HEK293 (cell line): ENCODE data around the gene BAIAP2.
"Not testable (repeated sequence)": the region's sequence is repeated elsewhere in the genome, so short reads cannot be mapped to it uniquely, and the experiment has no call there.

Experiments used
- CTCF ChIA-PET: fragments of 350-600 bp; formaldehyde crosslinking; extraction: SDS; loops from one replicate; lab custom pipeline; 2021; ENCODE audit warnings: antibody characterized with exemption; lab: Yijun Ruan, JAX
- POLR2A ChIA-PET: fragments of 300-600 bp; formaldehyde crosslinking; extraction: SDS; loops from one replicate; lab custom pipeline; 2020; ENCODE audit warnings: antibody characterized with exemption, inconsistent platforms; lab: Yijun Ruan, JAX
- H3K27ac ChIP-seq: fragments of 200-500 bp; sonication (Bioruptor generic); 2 replicates; pipeline ENCODE4 v1.5.1; 2014; ENCODE audit warnings: low read depth, low read length, control low read depth, inconsistent platforms; ENCODE audit errors: extremely low read depth
- H3K36me3 ChIP-seq, 2 experiments: fragments of 200-500 bp in 1 of 2; sonication (Bioruptor generic) in 1 of 2; 1 replicate in 1 of 2; 2 replicates in 1 of 2; pipeline ENCODE4 v1.5.1; 2014 to 2017; ENCODE audit warnings: inconsistent platforms in 2 of 2, low read length in 2 of 2; ENCODE audit not compliant: control insufficient read depth in 2 of 2, insufficient read depth in 1 of 2
- H3K4me1 ChIP-seq: fragments of 200-500 bp; sonication (Bioruptor generic); 2 replicates; pipeline ENCODE4 v1.5.1; 2014; ENCODE audit warnings: mild to moderate bottlenecking, low read length, inconsistent platforms; ENCODE audit not compliant: control insufficient read depth, insufficient read depth
- H3K4me3 ChIP-seq: 2 replicates; pipeline ENCODE4 v1.5.1; 2011; ENCODE audit warnings: low read depth, mild to moderate bottlenecking, control low read depth, low read length, moderate library complexity
- H3K9me3 ChIP-seq: fragments of 200-500 bp; sonication (Bioruptor generic); 2 replicates; pipeline ENCODE4 v1.5.1; 2014; ENCODE audit warnings: low read depth, low read length, inconsistent platforms; ENCODE audit not compliant: control insufficient read depth, insufficient read depth
- HOXD13 ChIP-seq: sonication (generic); formaldehyde crosslinking; IDR thresholded peaks from 2 replicates; pipeline ENCODE4 v1.8.0; 2022; ENCODE audit warnings: missing genetic modification reagents, borderline replicate concordance
- PRDM2 ChIP-seq: fragments of 450-650 bp; formaldehyde crosslinking; IDR thresholded peaks from 2 replicates; pipeline ENCODE4 v1.5.1; 2016; ENCODE audit warnings: missing biosample characterization, missing genetic modification characterization, borderline replicate concordance
- RBAK ChIP-seq: fragments of 450-650 bp; formaldehyde crosslinking; IDR thresholded peaks from 2 replicates; pipeline ENCODE4 v1.5.1; 2016; ENCODE audit warnings: missing biosample characterization, missing genetic modification characterization
- SCRT2 ChIP-seq: fragments of 450-650 bp; formaldehyde crosslinking; IDR thresholded peaks from 2 replicates; pipeline ENCODE4 v1.5.1; 2016; ENCODE audit warnings: missing biosample characterization, missing genetic modification characterization
- SP2 ChIP-seq: fragments of 450-650 bp; formaldehyde crosslinking; IDR thresholded peaks from 2 replicates; pipeline ENCODE4 v1.5.1; 2016; ENCODE audit warnings: missing biosample characterization, missing genetic modification characterization
- ZBTB1 ChIP-seq: fragments of 450-650 bp; formaldehyde crosslinking; IDR thresholded peaks from 2 replicates; pipeline ENCODE4 v1.5.1; 2016; ENCODE audit warnings: missing biosample characterization, missing genetic modification characterization
- ZFHX2 ChIP-seq: fragments of 450-650 bp; formaldehyde crosslinking; conservative IDR thresholded peaks from 2 replicates; pipeline ENCODE4 v1.5.1; 2016; ENCODE audit warnings: missing biosample characterization, missing genetic modification characterization
- ZNF132 ChIP-seq: fragments of 450-650 bp; formaldehyde crosslinking; IDR thresholded peaks from 2 replicates; pipeline ENCODE4 v1.5.1; 2017; ENCODE audit warnings: missing biosample characterization, missing genetic modification characterization, borderline replicate concordance
- ZNF202 ChIP-seq: fragments of 450-650 bp; formaldehyde crosslinking; IDR thresholded peaks from 2 replicates; pipeline ENCODE4 v1.5.1; 2016; ENCODE audit warnings: missing biosample characterization, missing genetic modification characterization, borderline replicate concordance
- ZNF26 ChIP-seq: fragments of 450-650 bp; formaldehyde crosslinking; IDR thresholded peaks from 2 replicates; pipeline ENCODE4 v1.5.1; 2016; ENCODE audit warnings: missing biosample characterization, missing genetic modification characterization
- ZNF302 ChIP-seq: fragments of 450-650 bp; formaldehyde crosslinking; IDR thresholded peaks from 2 replicates; pipeline ENCODE4 v1.5.1; 2016; ENCODE audit warnings: missing biosample characterization, missing genetic modification characterization, low read depth
- ZNF335 ChIP-seq: fragments of 450-650 bp; formaldehyde crosslinking; conservative IDR thresholded peaks from 2 replicates; pipeline ENCODE4 v1.5.1; 2016; ENCODE audit warnings: missing biosample characterization, missing genetic modification characterization
- ZNF488 ChIP-seq: fragments of 450-650 bp; formaldehyde crosslinking; IDR thresholded peaks from 2 replicates; pipeline ENCODE4 v1.5.1; 2016; ENCODE audit warnings: missing biosample characterization, missing genetic modification characterization
- ZNF510 ChIP-seq: fragments of 450-650 bp; formaldehyde crosslinking; IDR thresholded peaks from 2 replicates; pipeline ENCODE4 v1.5.1; 2018; ENCODE audit warnings: mild to moderate bottlenecking, missing genetic modification characterization, missing biosample characterization; ENCODE audit not compliant: insufficient replicate concordance
- ZNF549 ChIP-seq: fragments of 450-650 bp; IDR thresholded peaks from 2 replicates; pipeline ENCODE4 v1.5.1; 2018; ENCODE audit warnings: missing biosample characterization, missing genetic modification characterization, mild to moderate bottlenecking, inconsistent platforms, moderate library complexity
- ZNF596 ChIP-seq: fragments of 450-650 bp; IDR thresholded peaks from 2 replicates; pipeline ENCODE4 v1.5.0; 2018; ENCODE audit warnings: missing biosample characterization, mild to moderate bottlenecking, missing genetic modification characterization, moderate library complexity
- ZNF785 ChIP-seq: fragments of 450-650 bp; formaldehyde crosslinking; IDR thresholded peaks from 2 replicates; pipeline ENCODE4 v1.5.1; 2016; ENCODE audit warnings: missing biosample characterization, missing genetic modification characterization
- ZXDB ChIP-seq: fragments of 450-650 bp; formaldehyde crosslinking; IDR thresholded peaks from 2 replicates; pipeline ENCODE4 v1.5.1; 2016; ENCODE audit warnings: missing biosample characterization, missing genetic modification characterization

The BAIAP2 gene

GRCh38 chr17:81152288-81152828, 117.4 kb downstream of the BAIAP2 start:
- Histone ChIP-seq H3K27ac (no peak overlapping the region), H3K36me3 (no peaks in the 10 kb centered on the region), H3K4me1 (no peaks in the 10 kb centered on the region), H3K4me3 (no peak overlapping the region), H3K9me3 (no peaks in the 10 kb centered on the region)
- ChIA-PET POLR2A (no interaction called here), CTCF (interaction anchor here (0.6 to 1.1 kb wide), 2 partner anchors 10 to 22 kb away, joined by 3 to 6 read pairs; no protein-coding TSS in a partner anchor)
- TF ChIP-seq ZNF202 (no peak), SP2 (tag by site-specific recombination) (no peak), ZFHX2 (no peak)

DNA sequence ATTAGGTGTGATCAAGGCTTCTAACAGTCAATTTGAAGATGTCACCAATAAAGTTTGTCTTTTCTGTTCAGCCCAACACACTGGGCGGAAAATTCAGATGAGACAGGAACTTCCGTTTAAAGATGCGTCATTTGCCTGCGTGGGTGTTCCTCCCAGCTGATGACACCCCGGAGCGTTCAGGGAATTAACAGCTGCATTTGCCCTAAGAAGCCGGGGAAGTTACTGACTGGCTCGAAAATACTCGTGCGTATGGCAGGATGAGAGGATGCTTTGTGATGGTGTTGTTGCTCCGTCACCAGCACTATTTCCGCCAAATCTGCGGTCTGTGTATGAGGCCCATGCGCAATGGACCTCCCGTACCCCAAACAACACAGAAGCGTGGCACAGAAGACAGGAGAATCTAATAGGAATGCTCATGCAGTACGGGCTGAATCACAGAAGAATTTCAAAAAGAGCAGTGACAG, 118.4 kb downstream of the BAIAP2 start:
- Histone ChIP-seq H3K27ac (no peak overlapping the region), H3K36me3 (no peaks in the 10 kb centered on the region), H3K4me1 (no peaks in the 10 kb centered on the region)
- CTCF ChIA-PET, result interaction anchor here (1.4 kb wide), 1 partner anchor 12 kb away, joined by 4 read pairs; no protein-coding TSS in a partner anchor
- TF ChIP-seq ZBTB1 (tag by site-specific recombination) (no peak), ZNF132 (no peak), ZNF26 (tag by site-specific recombination) (no peak), PRDM2 (no peak), RBAK (tag by site-specific recombination) (no peak), SCRT2 (no peak)
- TF ChIP-seq, all 188 proteins: peak for 0
- no peaks in the 10 kb centered on the region for H3K9me3 ChIP-seq
- POLR2A ChIA-PET, result interaction anchor here (0.7 kb wide), 1 partner anchor 391 kb away, joined by 6 read pairs; no protein-coding TSS in a partner anchor
- no peak overlapping the region for H3K4me3 ChIP-seq

DNA sequence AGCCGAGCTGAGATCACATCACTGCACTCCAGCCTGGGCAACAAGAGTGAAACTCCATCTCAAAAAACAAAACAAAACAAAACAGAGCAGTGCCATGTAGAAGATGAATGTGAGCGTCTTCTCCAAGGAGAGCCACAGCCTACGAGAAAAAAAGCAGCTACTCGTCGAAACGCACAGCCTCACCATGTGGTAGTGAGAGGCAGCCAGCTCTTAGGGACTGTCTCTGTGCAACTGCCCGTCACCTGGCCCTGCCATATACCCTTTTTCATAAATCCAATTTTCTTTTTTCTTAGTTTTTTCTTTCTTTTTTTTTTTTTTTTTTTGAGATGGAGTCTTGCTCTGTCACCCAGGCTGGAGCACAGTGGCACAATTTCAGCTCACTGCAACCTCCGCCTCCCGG, 119.1 kb downstream of the BAIAP2 start:
- ChIA-PET POLR2A (interaction anchor here (0.7 to 0.8 kb wide), 2 partner anchors 84 to 390 kb away, joined by 6 read pairs; partner anchors contain the start of genes NDUFAF8 and TEPSIN), CTCF (interaction anchor here (0.9 to 1.4 kb wide), 2 partner anchors 13 to 47 kb away, joined by 3 to 4 read pairs; no protein-coding TSS in a partner anchor)
- not testable (repeated sequence) for H3K27ac ChIP-seq, H3K9me3 ChIP-seq, H3K4me3 ChIP-seq, H3K4me1 ChIP-seq, H3K36me3 ChIP-seq

DNA sequence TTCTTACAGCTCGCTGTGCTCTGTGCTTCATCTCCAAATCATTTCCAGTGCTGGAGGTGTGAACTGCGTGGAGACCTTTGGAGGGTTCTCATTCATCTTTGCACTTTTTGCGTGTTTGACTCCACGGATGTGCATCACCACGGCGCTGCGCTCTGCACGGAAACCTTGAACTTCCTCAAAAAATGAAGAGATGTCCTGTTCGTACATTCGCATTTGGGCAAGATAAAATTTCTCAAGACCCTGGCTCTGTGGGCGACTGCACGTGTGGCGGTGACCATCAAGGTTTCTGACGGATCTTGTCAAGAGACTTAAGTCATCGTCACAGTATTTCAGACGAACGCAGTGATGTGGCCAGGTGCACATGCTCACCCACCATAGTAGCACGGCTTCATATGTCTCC, 120.0 kb downstream of the BAIAP2 start:
- H3K27ac ChIP-seq, result no peak overlapping the region
- ChIA-PET CTCF (interaction anchor here (0.9 to 1.4 kb wide), 3 partner anchors 11 to 46 kb away, joined by 3 to 4 read pairs (median 3); no protein-coding TSS in a partner anchor), POLR2A (no interaction called here)
- TF ChIP-seq ZNF302 (tag by site-specific recombination) (no peak), ZNF785 (tag by site-specific recombination) (no peak), ZXDB (no peak), ZNF549 (tag by site-specific recombination) (no peak), ZNF596 (tag by site-specific recombination) (no peak), ZNF488 (no peak), HOXD13 (CRISPR knock-in tag) (no peak), ZNF335 (tag by site-specific recombination) (no peak), ZNF510 (tag by site-specific recombination) (no peak)

More for the DNA sequence above, 120.0 kb downstream of the BAIAP2 start:
- Histone ChIP-seq H3K4me1 (no peaks in the 10 kb centered on the region), H3K4me3 (no peak overlapping the region), H3K36me3 (no peaks in the 10 kb centered on the region), H3K9me3 (no peaks in the 10 kb centered on the region)
